C1 segment of cervical spinal cord (tissue), 14 donors: ENCODE measurements around the gene UBE2QL1.

ENCODE experiments used
- DNase-seq, 14 donors: peaks; one replicate each; lab custom pipeline; 2025; lab: John Stamatoyannopoulos, UW

UBE2QL1 gene

GRCh38 chr5:6475626-6476312, 27.1 kb downstream of the UBE2QL1 start:
- no peak for DNase-seq

- DNase-seq = no peak
Observed at GRCh38 chr5:6476313-6476661, 27.6 kb downstream of the UBE2QL1 start.

GRCh38 chr5:6478793-6479192, 30.1 kb downstream of the UBE2QL1 start:
- DNase-seq = no peak

GRCh38 chr5:6480133-6481051, 31.7 kb downstream of the UBE2QL1 start:
- DNase-seq = no peak

- DNase-seq = no peak
Observed at GRCh38 chr5:6482735-6483134, 34.1 kb downstream of the UBE2QL1 start.

GRCh38 chr5:6483880-6484382, 35.3 kb downstream of the UBE2QL1 start:
- no peak for DNase-seq

- no peak for DNase-seq
Observed at GRCh38 chr5:6484446-6484845, 35.8 kb downstream of the UBE2QL1 start.

GRCh38 chr5:6484899-6485298, 36.2 kb downstream of the UBE2QL1 start:
- no peak for DNase-seq

GRCh38 chr5:6485441-6485840, 36.8 kb downstream of the UBE2QL1 start:
- no peak for DNase-seq

- DNase-seq = no peak
Observed at GRCh38 chr5:6486074-6486473, 37.4 kb downstream of the UBE2QL1 start.

- DNase-seq = no peak
Observed at GRCh38 chr5:6487081-6487480, 38.4 kb downstream of the UBE2QL1 start.

- peak in 6 of 14 donors; percentile 11 to 37 (median 20) for DNase-seq
Observed at GRCh38 chr5:6488021-6488420, 39.4 kb downstream of the UBE2QL1 start.

GRCh38 chr5:6489643-6490185, 41.1 kb downstream of the UBE2QL1 start:
- peak in 1 of 14 donors; percentile 74 for DNase-seq

- DNase-seq = peak in 1 of 14 donors; percentile 60
Observed at GRCh38 chr5:6490246-6490645, 41.6 kb downstream of the UBE2QL1 start.

- peak in 1 of 14 donors; percentile 22 for DNase-seq
Observed at GRCh38 chr5:6490693-6491092, 42.0 kb downstream of the UBE2QL1 start.

- no peak for DNase-seq
Observed at GRCh38 chr5:6491196-6491918, 42.7 kb downstream of the UBE2QL1 start.

- DNase-seq = no peak
Observed at GRCh38 chr5:6491919-6492290, 43.2 kb downstream of the UBE2QL1 start.

GRCh38 chr5:6492934-6493333, 44.3 kb downstream of the UBE2QL1 start:
- no peak for DNase-seq

- DNase-seq = no peak
Observed at GRCh38 chr5:6493681-6494454, 45.2 kb downstream of the UBE2QL1 start.

- DNase-seq = no peak
Observed at GRCh38 chr5:6494939-6495338, 46.3 kb downstream of the UBE2QL1 start.
